ENCODE results near the gene NRL.

DNA sequence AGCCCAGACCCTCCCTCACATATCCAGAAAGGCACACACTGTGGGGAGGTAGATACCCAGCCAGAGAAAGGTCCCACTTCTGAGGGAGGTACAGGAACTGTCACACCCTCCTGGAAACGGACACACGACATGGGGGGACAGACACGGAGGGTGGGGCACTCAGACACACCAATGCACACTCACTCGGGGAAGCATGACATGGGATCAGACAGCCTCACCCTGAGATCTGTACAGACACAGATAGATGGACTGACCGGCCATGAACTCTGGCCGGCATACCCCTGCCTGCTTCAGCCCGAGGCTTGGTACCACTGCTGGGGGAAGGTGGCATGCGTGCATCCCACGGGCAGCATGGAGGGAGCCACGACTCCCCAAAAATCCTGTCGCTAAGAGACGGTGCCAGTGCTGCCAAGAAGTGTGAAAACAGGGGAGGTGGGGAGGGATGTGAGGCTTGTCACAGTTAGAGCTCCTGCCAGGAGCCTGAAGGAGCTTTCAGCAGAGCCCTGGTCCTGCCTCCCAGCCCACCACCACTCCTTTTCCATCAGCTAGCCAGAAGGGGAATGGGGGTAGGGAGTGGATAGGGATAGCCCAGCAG is 42.8 kb downstream of the NRL start:
- TF ChIP-seq, protein P1, sequence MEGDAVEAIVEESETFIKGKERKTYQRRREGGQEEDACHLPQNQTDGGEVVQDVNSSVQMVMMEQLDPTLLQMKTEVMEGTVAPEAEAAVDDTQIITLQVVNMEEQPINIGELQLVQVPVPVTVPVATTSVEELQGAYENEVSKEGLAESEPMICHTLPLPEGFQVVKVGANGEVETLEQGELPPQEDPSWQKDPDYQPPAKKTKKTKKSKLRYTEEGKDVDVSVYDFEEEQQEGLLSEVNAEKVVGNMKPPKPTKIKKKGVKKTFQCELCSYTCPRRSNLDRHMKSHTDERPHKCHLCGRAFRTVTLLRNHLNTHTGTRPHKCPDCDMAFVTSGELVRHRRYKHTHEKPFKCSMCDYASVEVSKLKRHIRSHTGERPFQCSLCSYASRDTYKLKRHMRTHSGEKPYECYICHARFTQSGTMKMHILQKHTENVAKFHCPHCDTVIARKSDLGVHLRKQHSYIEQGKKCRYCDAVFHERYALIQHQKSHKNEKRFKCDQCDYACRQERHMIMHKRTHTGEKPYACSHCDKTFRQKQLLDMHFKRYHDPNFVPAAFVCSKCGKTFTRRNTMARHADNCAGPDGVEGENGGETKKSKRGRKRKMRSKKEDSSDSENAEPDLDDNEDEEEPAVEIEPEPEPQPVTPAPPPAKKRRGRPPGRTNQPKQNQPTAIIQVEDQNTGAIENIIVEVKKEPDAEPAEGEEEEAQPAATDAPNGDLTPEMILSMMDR (IDR thresholded peaks at IDR 0.05): no peak
- TF ChIP-seq, protein P2, sequence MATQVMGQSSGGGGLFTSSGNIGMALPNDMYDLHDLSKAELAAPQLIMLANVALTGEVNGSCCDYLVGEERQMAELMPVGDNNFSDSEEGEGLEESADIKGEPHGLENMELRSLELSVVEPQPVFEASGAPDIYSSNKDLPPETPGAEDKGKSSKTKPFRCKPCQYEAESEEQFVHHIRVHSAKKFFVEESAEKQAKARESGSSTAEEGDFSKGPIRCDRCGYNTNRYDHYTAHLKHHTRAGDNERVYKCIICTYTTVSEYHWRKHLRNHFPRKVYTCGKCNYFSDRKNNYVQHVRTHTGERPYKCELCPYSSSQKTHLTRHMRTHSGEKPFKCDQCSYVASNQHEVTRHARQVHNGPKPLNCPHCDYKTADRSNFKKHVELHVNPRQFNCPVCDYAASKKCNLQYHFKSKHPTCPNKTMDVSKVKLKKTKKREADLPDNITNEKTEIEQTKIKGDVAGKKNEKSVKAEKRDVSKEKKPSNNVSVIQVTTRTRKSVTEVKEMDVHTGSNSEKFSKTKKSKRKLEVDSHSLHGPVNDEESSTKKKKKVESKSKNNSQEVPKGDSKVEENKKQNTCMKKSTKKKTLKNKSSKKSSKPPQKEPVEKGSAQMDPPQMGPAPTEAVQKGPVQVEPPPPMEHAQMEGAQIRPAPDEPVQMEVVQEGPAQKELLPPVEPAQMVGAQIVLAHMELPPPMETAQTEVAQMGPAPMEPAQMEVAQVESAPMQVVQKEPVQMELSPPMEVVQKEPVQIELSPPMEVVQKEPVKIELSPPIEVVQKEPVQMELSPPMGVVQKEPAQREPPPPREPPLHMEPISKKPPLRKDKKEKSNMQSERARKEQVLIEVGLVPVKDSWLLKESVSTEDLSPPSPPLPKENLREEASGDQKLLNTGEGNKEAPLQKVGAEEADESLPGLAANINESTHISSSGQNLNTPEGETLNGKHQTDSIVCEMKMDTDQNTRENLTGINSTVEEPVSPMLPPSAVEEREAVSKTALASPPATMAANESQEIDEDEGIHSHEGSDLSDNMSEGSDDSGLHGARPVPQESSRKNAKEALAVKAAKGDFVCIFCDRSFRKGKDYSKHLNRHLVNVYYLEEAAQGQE (IDR thresholded peaks at IDR 0.05): no peak
- TF ChIP-seq RAD21 (conservative IDR thresholded peaks at IDR 0.05 in 1 of 2, IDR thresholded peaks at IDR 0.05 in 1 of 2) (no peak), SMC3 (IDR thresholded peaks at IDR 0.05) (no peak)
